ENCODE data around the gene NPAS3. TPM values are rescaled to one million over a fixed set of nuclear protein-coding genes. Genes with fewer than 3 reads are reported as not detected.
A peak's percentile ranks its signal among the peaks of the same experiment; 100 is the strongest.

Gene NPAS3
- total RNA-seq, 4 donors from 2014 or later = 4.0 to 12.2 (median 5.6) TPM

- TF ChIP-seq POLR2A (IDR thresholded peaks at IDR 0.05) (no peak), CTCF (IDR thresholded peaks at IDR 0.05) (no peak)
- WGBS, 2 donors = 80 to 86% methylated on average over 2 of the region's 2 CpGs
- no peak for DNase-seq
- no peak overlapping the region for H3K27ac ChIP-seq
- H3K27me3 ChIP-seq = no peaks in the 10 kb centered on the region
- intact Hi-C loops (cut with DNase I) = no loop called here
- H3K4me3 ChIP-seq (replicated peaks in 1 of 3) = no peak overlapping the region
- H3K36me3 ChIP-seq = no peaks in the 10 kb centered on the region
- no peaks in the 10 kb centered on the region for H3K9me3 ChIP-seq
- no peaks in the 10 kb centered on the region for H3K4me1 ChIP-seq
These were observed 451.7 kb downstream of the NPAS3 start for GRCh38 chr14:33390335-33390734.

DNA sequence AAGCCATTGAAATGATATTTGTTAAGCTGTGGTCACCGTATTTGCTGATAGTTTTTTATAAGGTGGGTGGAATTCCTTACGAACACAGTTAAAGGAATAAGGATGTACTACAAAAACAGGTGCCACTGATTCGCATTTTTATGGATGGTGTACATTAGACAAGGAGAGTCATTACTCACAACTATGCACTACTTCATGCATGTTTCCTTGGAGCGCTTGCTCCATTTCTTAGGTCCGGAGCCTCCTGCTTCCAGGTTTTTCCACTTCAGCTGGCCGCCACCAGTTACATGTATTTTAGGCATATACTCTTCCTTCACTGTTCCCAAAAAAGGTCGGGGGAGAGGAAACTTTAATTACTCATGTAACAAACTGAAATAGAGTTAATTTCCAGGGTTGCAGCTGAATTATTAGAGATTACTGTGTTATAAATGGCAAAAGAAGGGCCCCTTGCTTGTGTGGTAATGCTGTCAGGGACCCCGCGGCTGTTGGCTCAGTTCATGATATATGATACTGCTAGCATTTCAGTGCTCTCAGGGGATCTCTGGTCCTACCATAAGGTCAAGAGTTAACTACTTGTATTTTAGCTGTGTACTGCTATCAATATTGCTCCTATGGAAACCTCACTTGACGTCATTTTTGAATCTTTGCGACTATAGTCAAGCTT lies 454.7 kb downstream of the NPAS3 start:
- TF ChIP-seq POLR2A (IDR thresholded peaks at IDR 0.05) (no peak), CTCF (IDR thresholded peaks at IDR 0.05) (no peak)
- WGBS, 2 donors = 73 to 75% methylated on average over 11 of the region's 11 CpGs
- DNase-seq = no peak
- intact Hi-C loops (cut with DNase I) = no loop called here
- H3K4me1 ChIP-seq = no peaks in the 10 kb centered on the region
- no peak overlapping the region for H3K4me3 ChIP-seq (replicated peaks in 1 of 3)
- no peak overlapping the region for H3K27ac ChIP-seq
- no peaks in the 10 kb centered on the region for H3K9me3 ChIP-seq
- H3K27me3 ChIP-seq = no peaks in the 10 kb centered on the region
- no peaks in the 10 kb centered on the region for H3K36me3 ChIP-seq

GRCh38 chr14:33393895-33394368 lies 455.3 kb downstream of the NPAS3 start:
- 90 to 94% methylated on average over 3 of the region's 3 CpGs for WGBS, 2 donors
- intact Hi-C loops (cut with DNase I) = no loop called here
- no peaks in the 10 kb centered on the region for H3K4me1 ChIP-seq
- DNase-seq = no peak
- no peaks in the 10 kb centered on the region for H3K27me3 ChIP-seq
- H3K27ac ChIP-seq = no peak overlapping the region
- no peaks in the 10 kb centered on the region for H3K36me3 ChIP-seq
- TF ChIP-seq CTCF (IDR thresholded peaks at IDR 0.05) = no peak
- TF ChIP-seq POLR2A (IDR thresholded peaks at IDR 0.05) = no peak
- H3K9me3 ChIP-seq = no peaks in the 10 kb centered on the region
- no peak overlapping the region for H3K4me3 ChIP-seq (replicated peaks in 1 of 3)

DNA sequence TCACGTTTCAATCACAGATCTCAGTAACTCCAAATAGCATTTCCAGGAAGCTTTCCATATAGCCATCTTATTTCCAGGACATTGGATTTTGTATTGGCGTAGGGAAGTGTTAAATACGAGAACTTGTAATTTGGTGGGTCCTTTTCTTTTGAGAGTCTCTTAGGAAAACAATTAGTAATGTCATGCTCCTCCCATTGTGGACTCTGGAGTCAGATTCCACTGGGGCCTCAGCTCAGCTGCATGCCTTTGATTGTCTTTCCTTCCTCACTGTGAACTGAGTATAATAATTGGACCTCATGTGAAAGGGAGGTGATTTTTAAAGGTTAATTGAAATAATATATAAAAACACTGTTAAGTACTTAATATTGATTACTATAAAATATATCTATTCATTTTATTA lies 462.6 kb downstream of the NPAS3 start:
- TF ChIP-seq POLR2A (IDR thresholded peaks at IDR 0.05) = no peak
- no peak for TF ChIP-seq CTCF (IDR thresholded peaks at IDR 0.05)
- no peak for DNase-seq
- Histone ChIP-seq H3K4me1 (peaks cover 0 to 3% of the 10 kb centered on the region in 2 donors), H3K4me3 (replicated peaks in 1 of 3) (no peak overlapping the region), H3K9me3 (no peaks in the 10 kb centered on the region), H3K27ac (no peak overlapping the region), H3K36me3 (no peaks in the 10 kb centered on the region), H3K27me3 (no peaks in the 10 kb centered on the region)
- 80 to 83% methylated on average over 3 of the region's 3 CpGs for WGBS, 2 donors
- intact Hi-C loops (cut with DNase I) = no loop called here

GRCh38 chr14:33402604-33403003 lies 463.9 kb downstream of the NPAS3 start:
- peak; percentile 9 to 44 for DNase-seq
- no peaks in the 10 kb centered on the region for H3K9me3 ChIP-seq
- peaks cover 0 to 3% of the 10 kb centered on the region in 2 donors for H3K4me1 ChIP-seq
- no peak for TF ChIP-seq POLR2A (IDR thresholded peaks at IDR 0.05)
- TF ChIP-seq CTCF (IDR thresholded peaks at IDR 0.05) = no peak
- no peaks in the 10 kb centered on the region for H3K27me3 ChIP-seq
- intact Hi-C loops (cut with DNase I) = no loop called here
- H3K4me3 ChIP-seq (replicated peaks in 1 of 3) = no peak overlapping the region
- H3K36me3 ChIP-seq = no peaks in the 10 kb centered on the region
- no peak overlapping the region for H3K27ac ChIP-seq
